Neural progenitor cell (in vitro differentiated cells): ENCODE data around the gene UPP2.

Experiments
- EZH2 ChIP-seq: fragments of 200-600 bp; sonication (generic); IDR thresholded peaks from 2 replicates; pipeline ENCODE4 v1.6.1; 2017; ENCODE audit warnings: antibody characterized with exemption, mild to moderate bottlenecking, moderate library complexity
- TF ChIP-seq, protein P1 (sequence below): fragments of 200-600 bp; sonication (generic); IDR thresholded peaks from 2 replicates; pipeline ENCODE4 v1.5.1; 2017; ENCODE audit warnings: antibody characterized with exemption, mild to moderate bottlenecking

DNA sequence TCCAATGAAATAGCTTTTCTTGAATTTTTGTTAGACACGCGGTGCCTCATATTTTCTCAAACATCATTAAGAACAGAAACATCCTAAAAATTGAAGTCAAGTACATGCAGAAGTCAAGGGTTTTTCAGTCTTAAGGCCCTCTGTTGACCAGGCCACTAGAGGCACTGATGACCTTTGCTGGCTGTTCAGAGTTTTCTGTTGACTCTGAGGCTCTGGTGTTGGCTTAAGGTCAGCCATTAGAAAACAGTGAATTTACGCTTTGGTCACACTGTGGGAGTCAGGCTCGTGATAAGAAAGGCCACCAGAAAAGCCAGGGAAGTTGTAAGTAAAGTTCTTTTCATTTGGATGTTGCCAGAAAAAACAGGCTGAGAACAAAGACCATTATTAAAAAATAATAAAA is 5.8 kb upstream of the UPP2 start:
- TF ChIP-seq, protein P1, sequence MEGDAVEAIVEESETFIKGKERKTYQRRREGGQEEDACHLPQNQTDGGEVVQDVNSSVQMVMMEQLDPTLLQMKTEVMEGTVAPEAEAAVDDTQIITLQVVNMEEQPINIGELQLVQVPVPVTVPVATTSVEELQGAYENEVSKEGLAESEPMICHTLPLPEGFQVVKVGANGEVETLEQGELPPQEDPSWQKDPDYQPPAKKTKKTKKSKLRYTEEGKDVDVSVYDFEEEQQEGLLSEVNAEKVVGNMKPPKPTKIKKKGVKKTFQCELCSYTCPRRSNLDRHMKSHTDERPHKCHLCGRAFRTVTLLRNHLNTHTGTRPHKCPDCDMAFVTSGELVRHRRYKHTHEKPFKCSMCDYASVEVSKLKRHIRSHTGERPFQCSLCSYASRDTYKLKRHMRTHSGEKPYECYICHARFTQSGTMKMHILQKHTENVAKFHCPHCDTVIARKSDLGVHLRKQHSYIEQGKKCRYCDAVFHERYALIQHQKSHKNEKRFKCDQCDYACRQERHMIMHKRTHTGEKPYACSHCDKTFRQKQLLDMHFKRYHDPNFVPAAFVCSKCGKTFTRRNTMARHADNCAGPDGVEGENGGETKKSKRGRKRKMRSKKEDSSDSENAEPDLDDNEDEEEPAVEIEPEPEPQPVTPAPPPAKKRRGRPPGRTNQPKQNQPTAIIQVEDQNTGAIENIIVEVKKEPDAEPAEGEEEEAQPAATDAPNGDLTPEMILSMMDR, result no peak
- TF ChIP-seq EZH2, result no peak
